HG02870 (cell line): ENCODE data around the gene PEAK3.

Source experiments
- ATAC-seq: cut with Tn5 transposase; IDR thresholded peaks from one replicate; pipeline ENCODE4 v1.9.1; 2021; ENCODE audit warnings: mild to moderate bottlenecking, moderate library complexity; ENCODE audit not compliant: unreplicated experiment

The PEAK3 gene

DNA sequence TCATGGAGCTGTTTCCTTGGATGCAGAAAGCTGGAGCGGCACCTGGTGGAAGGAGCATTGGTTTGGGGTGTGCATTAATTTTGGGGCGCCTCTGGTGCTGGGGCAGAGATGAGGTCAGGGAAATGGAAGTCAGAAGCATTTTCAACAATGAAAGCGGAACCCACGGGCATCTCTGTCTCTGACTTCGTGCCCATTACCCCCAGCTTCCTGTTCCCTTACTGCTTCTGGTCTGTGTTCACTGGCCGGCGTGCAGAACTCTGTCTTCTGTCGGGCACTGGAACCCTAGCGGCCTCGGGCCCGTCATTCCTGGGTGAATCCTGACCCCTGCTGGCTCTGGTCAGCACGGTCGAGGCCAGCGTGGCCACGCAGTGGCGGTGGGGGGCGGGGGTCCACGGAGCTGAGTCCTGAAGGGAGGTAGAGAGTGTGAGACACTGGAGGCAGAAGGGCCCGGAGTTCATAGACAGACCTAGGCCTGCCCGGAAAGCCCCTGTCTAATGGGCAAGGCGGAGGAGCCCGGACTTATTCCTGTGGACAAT, 33.9 kb upstream of the PEAK3 start:
- no peak for ATAC-seq

DNA sequence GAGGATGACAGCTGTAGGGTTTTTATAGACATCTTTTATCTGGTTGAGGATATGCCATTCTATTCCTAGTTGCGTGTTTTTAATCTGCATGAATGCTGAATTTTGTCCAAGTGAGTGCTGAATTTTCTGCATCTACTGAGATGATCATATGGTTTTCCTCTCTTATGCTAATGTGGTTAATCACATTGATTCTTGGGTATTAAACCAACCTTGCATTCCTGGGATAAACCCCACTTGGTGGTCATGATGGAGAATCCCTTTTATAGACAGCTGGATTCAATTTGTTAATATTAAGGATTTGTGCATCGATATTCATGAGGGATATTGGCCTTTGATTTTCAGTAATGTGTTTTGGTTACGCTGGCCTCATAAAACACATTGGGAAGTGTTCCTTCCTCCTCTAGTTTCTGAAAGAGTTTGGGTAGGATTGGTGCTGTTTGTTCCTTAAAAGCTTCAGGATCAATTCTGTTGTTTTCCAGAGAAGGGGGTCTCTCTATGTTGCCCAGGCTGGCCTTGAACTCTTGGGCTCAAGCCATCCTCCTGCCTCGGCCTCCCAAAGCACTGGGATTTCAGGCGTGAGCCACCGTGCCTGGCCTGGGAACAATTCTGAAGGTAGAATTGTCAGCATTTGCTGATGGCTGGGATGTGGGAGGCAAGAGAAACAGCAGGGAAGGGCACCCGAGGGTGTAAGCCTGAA, 33.3 kb upstream of the PEAK3 start:
- no peak for ATAC-seq

DNA sequence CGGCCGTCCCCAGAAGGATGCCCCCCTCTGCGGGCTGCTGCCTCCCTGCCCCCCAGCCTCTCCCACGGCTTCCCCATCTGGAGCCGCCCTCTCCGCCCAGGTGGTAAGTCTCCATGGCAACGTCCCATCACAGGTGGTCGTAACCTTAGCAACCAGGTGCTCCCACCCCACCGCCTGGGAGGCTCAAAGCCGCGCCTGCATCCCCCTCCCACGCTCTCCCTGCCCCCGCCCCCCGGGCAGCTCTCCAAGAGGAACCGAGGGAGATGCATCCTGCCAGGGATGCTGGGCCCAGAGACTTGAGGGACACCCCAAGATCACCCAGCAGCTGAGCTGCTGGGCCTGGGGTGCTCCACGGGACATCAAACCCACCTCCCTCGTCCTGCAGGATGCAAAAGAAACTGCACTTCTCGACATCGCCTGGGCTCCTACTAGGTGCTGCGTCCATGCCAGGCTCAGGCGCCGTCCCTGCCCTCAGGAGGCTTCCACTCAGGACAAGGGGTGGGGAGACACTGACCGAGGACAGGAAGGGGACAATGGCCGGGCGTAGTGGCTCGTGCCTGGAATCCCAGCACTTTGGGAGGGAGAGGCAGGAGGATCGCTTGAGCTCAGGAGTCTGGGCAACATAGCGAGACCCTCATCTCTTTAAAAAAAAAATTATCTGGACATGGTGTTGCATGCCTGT, 31.0 kb upstream of the PEAK3 start:
- no peak for ATAC-seq

DNA sequence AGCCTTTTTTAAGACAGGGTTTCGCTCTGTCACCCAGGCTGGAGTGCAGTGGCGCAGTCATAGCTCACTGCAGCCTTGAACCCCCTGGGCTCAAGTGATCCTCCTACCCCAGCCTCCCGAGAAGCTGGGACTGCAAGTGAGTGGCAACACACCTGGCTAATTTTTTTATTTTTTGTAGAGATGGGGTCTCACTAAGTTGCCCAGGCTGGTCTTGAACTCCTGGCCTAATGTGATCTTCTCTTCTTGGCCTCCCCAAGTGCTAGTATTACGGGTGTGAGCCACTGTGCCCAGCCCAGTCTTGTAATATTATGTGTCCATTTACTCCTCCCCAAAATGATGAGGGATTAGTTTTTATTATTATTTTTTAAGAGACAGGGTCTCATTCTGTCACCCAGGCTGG, 29.1 kb upstream of the PEAK3 start:
- ATAC-seq: no peak

DNA sequence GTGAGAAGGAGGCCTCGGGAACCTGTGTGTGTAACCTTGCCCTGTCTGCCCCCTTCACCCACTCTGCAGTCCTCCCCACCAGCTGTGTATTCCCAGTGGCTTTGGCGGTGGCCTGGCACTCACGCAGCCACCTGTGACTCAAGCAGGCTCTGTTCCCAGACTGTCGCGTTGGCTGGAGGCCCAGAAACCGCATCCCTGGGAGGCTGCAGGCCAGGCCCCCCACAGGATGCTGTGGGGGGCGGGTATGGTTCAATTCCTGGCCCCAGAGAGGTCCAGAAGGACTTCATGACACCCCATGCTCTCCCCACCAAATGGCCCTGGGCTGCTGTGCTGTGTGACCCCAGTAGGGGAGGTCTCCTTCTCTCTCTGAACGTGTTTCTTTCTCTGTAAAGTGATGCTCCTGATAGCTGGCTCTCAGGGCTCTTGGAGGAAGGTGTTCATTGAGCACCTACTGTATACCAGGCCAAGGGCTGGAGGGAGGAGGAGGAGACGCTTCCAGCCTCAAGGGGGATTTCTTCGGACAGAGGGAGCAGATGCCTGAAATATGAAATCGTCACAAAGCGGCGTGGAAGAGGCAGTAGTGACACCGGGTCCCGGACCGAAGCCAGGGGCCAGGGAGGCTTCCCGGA, 27.9 kb upstream of the PEAK3 start:
- ATAC-seq: no peak

DNA sequence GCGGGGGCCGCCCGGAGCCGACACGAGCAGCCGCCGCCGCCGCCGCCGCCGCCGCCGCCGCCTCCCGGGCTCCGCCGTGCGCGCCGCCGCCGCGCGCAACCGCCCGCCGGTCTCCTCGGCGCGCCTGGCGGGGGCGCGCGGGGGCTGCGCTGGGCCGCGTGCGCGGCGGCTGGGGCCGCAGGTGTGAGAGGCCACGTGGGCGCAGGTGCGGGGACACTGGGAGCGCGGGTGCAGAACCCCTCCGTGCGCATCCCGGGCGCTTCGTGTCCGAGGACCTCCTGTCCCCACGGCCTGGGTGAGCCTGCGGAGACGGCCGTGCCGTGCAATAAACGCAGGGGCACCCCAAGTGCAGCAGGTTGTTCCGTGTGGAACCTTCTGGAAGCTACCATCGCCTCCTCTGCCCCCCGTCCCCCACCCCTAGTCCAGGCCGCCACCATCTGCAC, 26.2 kb upstream of the PEAK3 start, which contains the start of gene LINGO3:
TSS of gene LINGO3 (minus strand) at position 41 of the 443 bp plus-strand sequence. CDS start 16,378 bp downstream, outside the sequence.
- ATAC-seq: no peak

DNA sequence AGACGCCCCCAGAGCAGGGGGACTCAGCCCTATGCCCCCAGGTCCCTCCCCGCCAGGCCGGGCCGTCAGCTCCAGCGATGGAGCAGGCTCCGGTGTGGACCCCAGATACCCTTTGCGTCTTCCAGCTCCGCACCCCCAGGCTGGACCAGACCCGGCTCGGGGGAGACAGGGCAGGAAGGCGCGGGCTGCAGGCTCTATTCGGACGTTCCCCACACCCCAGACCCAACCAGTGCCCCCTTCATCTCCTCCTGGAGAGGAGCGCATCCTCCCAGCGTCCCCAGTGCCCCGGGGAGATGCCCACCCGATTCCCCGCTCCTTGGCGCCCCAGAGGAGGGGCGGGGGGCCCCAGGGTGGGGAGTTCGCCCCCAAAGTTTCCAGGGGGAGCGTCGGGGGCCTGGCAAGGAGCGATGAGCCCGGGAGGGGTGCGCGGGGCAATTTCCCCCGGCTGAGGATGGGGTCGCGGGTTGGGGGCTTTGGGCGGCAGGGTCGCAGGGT, 25.6 kb upstream of the PEAK3 start:
- no peak for ATAC-seq

DNA sequence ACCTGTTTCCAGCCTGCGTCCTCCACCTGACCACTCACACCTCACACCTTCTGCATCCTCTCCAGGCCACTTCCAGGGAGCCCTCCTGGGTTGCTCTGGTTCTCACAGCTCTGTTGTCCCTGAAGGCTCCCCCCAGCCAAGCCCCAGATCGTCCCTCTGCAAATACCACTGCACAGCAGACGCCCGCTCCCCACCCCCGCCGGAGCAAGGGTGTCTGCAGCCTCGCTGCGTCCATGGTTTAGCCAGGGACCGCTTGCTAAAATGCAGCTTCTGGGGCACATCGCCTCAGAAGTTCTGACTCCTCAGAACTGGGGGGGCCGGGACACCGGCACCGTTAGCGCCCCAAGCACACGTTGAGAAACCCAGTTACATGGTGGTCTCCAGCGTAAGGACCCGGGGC, 25.0 kb upstream of the PEAK3 start:
- ATAC-seq: no peak

DNA sequence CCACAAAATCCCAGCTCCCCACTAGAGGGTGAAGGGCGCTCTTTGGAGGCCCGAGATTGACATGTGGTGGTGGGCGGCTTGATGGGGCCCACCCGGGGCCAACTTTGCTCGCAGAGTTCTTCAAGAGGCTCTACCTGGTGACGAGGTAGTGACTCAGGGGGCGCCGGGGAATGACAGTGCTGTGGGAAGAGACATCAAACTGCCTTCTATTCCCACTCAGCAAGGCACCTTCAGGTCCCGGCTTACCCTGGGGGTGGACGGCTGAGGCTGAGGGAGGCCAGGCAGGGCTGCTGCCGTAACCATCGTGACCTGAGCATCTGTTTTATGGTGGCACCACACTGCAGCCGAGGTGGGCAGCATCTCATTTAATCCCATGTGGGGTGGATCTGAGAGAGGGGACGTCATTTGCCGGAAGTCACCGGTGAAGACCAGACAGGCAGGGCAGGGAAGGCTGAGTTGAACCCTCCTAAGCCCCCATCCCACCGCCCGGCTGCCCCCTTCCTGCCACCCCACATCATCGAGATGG, 24.4 kb upstream of the PEAK3 start:
- no peak for ATAC-seq

DNA sequence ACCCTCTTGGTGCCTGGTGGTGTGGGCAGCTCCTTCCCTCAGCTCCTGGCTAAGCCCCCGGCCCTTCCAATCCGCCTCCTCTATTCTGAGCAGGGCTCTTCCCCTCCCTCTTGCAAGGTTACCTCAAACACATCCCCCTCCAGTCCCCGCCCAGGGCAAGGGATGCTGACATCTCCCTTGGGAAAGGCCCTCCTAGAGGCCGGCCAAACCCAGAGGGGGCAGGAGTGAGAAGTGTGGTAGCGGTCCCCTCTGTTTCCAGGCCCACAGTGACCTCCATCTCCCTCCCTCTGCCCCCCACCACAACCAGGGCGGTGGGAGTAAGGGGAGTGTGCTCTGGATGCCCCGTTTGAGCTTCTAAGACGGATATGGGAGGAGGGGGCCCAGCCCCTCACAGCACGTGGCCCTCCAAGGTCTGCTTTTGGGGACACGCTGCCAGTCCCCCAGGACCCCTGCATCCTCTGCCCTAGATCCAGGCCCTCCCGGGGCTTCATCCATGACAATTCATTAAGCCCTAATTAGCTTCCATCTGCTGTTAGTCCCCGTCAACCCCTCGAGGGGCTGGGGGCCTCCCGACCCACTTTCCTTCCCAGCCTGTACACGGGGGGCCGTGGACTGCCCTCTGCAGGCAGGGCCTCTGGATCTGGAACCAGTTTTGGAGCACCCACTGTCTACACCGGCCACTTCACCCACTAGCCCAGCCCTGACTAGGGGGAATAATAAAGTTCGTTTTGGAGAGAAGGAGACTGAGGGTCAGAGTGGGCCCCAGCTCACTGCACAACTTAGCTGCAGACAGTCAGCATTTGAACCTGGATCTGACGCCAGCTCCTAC, 23.7 kb upstream of the PEAK3 start:
- no peak for ATAC-seq

DNA sequence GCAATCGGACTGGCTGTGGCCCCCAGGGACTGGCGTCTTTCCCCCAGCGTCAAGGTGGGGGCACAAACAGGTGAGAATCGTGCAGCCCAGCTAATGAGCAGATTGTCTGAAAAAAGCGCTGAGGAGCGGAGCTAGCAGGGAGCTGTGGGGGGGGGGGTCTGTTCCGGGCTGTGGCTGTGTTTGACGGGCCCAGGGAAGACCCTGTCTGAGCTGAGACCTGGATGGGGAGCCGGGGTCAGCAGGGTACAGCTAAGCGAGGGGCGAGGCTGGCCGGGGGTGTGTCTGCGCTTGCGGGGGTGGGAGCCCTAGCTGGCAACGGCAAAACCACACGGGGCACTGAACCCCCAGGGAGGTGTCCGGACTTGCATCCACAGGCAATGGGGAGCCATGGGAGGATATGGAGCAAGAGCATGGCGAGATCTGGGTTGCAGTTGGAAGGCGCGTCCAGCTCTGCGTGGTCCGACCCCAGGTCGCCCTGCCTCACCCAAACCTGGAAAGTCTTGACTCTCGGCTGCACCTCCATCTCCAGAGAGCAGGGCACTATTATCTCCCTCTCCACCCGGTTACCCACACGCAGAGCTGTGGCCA, 21.3 kb upstream of the PEAK3 start:
- ATAC-seq: no peak

DNA sequence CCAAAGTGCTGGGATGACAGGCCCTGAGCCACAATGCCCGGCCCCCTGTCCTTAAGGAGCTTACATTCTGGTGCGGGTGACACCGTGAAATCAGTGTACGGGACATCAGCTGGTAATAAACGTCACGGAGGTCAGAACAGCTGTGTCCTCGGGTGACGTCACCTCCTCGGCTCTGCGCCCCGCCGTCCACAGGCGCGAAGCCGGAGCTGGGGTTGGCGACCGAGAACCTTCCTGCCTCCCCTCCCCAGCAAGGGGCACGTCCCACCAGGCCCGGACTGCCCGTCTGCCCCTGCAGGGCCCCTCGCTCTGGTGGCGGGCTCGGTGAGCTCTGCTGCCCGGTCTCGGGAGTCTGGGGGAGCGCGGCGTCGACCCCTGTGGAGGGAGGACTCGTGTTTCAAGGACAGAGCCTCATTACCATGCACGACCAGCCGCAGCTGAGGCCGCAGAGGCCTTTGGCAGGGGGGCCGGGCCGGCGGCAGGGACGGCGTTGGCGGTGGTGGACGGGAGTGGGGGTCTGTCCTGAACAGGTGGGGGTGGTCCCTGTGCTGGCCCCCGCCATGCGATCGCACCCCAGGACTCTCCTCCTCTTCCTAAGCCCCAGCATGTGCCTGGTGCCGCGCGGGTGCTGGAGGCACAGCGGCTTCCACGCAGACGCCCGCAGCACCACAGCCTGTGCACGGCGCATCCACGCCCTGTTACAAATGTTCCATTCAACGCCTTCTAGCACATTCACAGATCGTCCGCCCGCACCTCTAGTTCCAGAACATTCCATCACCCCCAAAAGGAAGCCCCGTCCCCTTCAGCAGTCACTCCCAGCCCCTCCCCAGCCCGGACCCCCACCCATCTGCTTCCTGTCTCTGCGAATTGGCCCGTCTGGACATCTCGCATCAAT, 20.6 kb upstream of the PEAK3 start:
- ATAC-seq: no peak

DNA sequence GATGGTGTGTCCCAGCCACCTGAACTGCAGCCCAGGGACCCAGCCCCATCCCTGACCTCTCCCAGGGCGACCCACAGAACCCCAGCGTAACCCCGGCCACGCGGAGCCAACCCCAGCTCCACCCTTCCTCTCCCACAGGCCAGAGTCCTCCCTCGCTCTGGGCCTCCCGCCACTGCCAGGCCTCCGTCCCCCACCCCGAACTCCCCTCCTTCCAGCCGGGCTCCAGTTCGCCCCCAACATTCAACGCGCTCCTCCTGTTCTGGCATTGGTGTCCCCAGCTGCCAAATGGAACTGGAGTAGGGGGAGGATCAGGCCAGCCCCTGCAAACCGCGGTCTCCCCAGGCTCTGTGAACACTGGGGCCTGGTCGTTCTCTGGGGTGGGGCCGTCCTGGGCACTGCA, 18.6 kb upstream of the PEAK3 start:
- ATAC-seq: no peak

DNA sequence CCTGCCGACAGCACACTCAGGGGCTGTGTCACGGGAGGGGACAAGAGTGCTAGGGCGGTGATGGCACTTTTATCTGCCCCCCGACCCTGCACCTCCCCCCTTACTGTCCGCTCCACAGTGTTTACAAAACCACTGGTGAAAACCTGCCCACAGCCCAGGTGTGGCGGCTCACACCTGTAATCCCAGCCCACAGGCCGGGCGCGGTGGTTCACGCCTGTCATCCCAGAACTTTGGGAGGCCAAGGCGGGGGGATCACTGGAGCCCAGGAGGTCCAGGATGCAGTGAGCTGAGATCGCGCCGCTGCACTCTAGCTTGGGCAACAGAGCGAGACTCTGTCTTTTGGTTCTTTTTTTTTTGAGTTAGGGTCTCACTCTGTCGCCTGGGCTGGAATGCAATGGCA, 14.2 kb upstream of the PEAK3 start:
- ATAC-seq: no peak

DNA sequence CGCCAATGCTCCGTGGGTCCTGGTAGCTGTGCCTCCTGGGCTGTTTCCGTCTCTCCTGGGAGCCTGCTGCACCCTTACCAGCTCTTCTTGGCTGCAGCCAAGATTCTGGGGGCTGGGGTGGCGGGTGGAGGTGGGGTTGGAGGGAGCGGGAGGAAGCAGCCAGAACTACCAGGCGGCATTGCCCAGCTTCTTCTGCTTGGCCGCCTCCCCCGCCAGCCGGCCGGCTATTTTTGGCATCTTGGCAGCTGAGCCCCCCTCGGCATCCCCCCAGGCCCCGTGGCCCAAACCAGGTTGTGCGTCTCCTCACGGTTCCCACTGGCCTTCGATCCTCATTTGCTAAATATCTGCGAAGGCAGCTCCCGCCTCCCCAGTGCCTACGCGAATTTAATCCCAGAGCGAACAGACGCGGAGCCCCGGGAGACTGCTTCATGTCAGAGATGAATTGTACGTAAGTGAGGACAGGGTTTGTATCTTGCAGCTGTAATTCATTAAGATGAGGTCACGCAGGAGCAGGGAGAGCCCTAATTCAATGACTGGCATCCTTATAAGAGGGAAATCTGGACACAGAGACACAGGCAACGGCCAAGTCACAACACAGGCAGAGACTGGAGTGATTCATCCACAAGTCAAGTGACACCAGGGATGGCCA, 12.8 kb upstream of the PEAK3 start:
- ATAC-seq: no peak

DNA sequence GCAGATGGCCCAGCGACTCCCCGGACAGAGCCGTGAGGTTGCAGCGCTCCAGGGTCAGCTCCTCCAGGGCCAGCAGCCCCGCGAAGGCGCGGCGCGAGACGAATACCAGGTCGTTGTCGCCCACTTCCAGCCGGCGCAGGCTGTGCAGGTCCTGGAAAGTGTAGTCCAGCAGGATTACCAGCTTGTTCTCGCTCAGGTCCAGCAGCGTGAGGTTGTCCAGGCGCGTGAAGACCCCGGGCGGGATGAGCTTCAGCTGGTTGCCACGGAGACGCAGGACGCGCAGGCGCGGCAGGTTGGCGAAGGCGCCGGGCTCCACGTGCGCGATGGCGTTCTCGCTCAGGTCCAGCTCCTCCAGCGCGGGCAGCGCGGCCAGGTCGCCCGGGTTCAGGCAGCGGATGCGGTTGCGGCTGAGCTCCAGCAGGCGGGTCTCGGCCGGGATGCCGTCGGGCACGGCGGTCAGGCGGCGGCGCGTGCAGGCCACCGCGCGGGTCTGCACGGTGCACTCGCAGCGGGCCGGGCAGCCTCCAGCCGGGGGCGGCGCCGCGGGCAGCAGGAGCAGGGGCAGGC, 9.3 kb upstream of the PEAK3 start:
- ATAC-seq: no peak

DNA sequence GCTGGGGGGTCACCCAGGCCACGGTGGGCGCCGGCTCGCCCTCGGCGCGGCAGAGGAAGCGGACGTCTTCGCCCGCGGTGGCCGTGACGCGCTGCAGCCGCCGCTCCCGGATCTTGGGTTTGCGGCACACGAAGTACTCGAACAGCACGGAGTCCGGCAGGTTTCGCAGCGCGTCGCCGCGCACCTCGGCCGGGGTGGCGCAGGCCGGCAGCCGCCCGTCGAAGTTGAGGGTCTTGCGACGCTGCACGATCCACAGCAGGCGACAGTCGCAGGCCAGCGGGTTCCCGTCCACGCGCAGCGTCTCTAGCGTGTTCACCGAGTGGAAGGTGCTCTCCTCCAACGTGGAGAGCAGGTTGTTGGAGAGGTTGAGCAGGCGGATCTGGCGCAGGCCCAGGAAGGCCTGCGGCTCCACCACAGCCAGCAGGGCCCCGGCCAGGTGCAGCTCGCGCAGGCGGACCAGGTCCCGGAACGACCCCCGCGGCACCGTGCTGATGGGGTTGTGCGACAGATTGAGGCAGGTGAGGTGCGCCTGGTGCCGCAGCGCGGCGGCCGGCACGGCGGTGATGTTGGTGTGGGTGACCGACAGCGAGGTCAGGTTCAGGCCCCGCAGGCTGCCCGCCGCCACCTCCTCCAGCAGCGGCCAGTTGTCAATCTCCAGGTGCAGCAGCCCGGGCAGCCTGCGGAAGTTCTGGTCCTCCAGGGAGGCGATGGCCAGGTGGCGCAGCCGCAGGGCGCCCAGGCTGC, 8.6 kb upstream of the PEAK3 start:
- ATAC-seq: no peak
